HepG2 (cell line): Measurements from ENCODE around the gene ATP2A2. TPM values are rescaled to one million over a fixed set of nuclear protein-coding genes. Genes with fewer than 3 reads are reported as not detected.
A peak's percentile ranks its signal among the peaks of the same experiment; 100 is the strongest.

Experiments used
- ADNP ChIP-seq: sonication (generic); formaldehyde crosslinking; IDR thresholded peaks from 2 replicates; pipeline ENCODE4 v1.4.0; 2020; ENCODE audit warnings: missing genetic modification reagents
- CAMTA2 ChIP-seq: sonication (generic); formaldehyde crosslinking; IDR thresholded peaks from 2 replicates; pipeline ENCODE4 v1.4.0; 2020; ENCODE audit warnings: mild to moderate bottlenecking, missing genetic modification reagents, borderline replicate concordance
- ESRRA ChIP-seq: sonication (generic); formaldehyde crosslinking; IDR thresholded peaks from 2 replicates; pipeline ENCODE4 v1.5.1; 2020; ENCODE audit warnings: mild to moderate bottlenecking, low read depth, missing genetic modification reagents
- HIVEP1 ChIP-seq: sonication (generic); formaldehyde crosslinking; IDR thresholded peaks from 2 replicates; pipeline ENCODE4 v1.4.0; 2020; ENCODE audit warnings: mild to moderate bottlenecking, missing genetic modification reagents
- IKZF4 ChIP-seq: sonication (generic); formaldehyde crosslinking; IDR thresholded peaks from 2 replicates; pipeline ENCODE4 v1.5.1; 2020; ENCODE audit warnings: borderline replicate concordance, mild to moderate bottlenecking, low read depth, missing genetic modification reagents; ENCODE audit errors: not compliant biosample characterization
- NFIB ChIP-seq: sonication (generic); formaldehyde crosslinking; IDR thresholded peaks from 2 replicates; pipeline ENCODE4 v1.9.0; 2021; ENCODE audit warnings: missing genetic modification reagents, mild to moderate bottlenecking, borderline replicate concordance
- PITX1 ChIP-seq: sonication (generic); formaldehyde crosslinking; IDR thresholded peaks from 2 replicates; pipeline ENCODE4 v1.5.1; 2020; ENCODE audit warnings: mild to moderate bottlenecking, missing genetic modification reagents
- RBFOX2 ChIP-seq: fragments of 200-400 bp; formaldehyde crosslinking; IDR thresholded peaks from 2 replicates; pipeline ENCODE4 v1.6.1; 2017; ENCODE audit warnings: low read depth, mild to moderate bottlenecking, low read length
- SALL2 ChIP-seq: sonication (generic); formaldehyde crosslinking; IDR thresholded peaks from 2 replicates; pipeline ENCODE4 v1.8.1; 2023; ENCODE audit warnings: mild to moderate bottlenecking, missing genetic modification reagents, inconsistent platforms
- TAF1 ChIP-seq: sonication (generic); formaldehyde crosslinking; IDR thresholded peaks from 2 replicates; pipeline ENCODE4 v1.4.0; 2020; ENCODE audit warnings: missing genetic modification reagents
- ZFY ChIP-seq: sonication (generic); formaldehyde crosslinking; IDR thresholded peaks from 2 replicates; pipeline ENCODE4 v1.4.0; 2020; ENCODE audit warnings: missing genetic modification reagents
- ZNF101 ChIP-seq: sonication (generic); formaldehyde crosslinking; IDR thresholded peaks from 2 replicates; pipeline ENCODE4 v1.4.0; 2020; ENCODE audit warnings: mild to moderate bottlenecking, low read depth, missing genetic modification reagents, borderline replicate concordance
- ZNF160 ChIP-seq: sonication (generic); formaldehyde crosslinking; IDR thresholded peaks from 2 replicates; pipeline ENCODE4 v1.8.0; 2022; ENCODE audit warnings: mild to moderate bottlenecking, inconsistent platforms, missing genetic modification reagents
- ZNF235 ChIP-seq: sonication (generic); formaldehyde crosslinking; IDR thresholded peaks from 2 replicates; pipeline ENCODE4 v1.8.1; 2023; ENCODE audit warnings: mild to moderate bottlenecking, missing genetic modification reagents, borderline replicate concordance
- ZNF761 ChIP-seq: sonication (generic); formaldehyde crosslinking; conservative IDR thresholded peaks from 2 replicates; pipeline ENCODE4 v1.4.0; 2020; ENCODE audit warnings: mild to moderate bottlenecking, missing genetic modification reagents
- ZNF772 ChIP-seq: sonication (generic); formaldehyde crosslinking; IDR thresholded peaks from 2 replicates; pipeline ENCODE4 v1.5.0; 2020; ENCODE audit warnings: mild to moderate bottlenecking, missing genetic modification reagents
- ZNF850 ChIP-seq: sonication (generic); formaldehyde crosslinking; conservative IDR thresholded peaks from 2 replicates; pipeline ENCODE4 v1.9.0; 2021; ENCODE audit warnings: mild to moderate bottlenecking, missing genetic modification reagents
- polyA plus RNA-seq, 8 experiments: library from polyadenylated mRNA; depleted of rRNA in 3 of 8; stranded (reverse) in 7 of 8; unstranded in 1 of 8; fragments of >200 nt; fragmentation: Illumina TruSeq in 4 of 8; extraction: Trizol in 4 of 8; gene quantifications; 2 replicates each; pipeline versions ENCODE4 v1.2.1 to v1.2.3, GENCODE V29; 2011 to 2016; ENCODE audit warnings: low read depth in 4 of 8, missing spikeins in 1 of 8, mixed read lengths in 1 of 8; ENCODE audit not compliant: insufficient read depth in 1 of 8
- total RNA-seq, 5 experiments: library from RNA; depleted of rRNA; stranded (reverse); fragments of >200 nt; fragmentation: Illumina TruSeq; extraction: Trizol; gene quantifications; 2 replicates each; pipeline ENCODE4 v1.2.3, GENCODE V29; 2016; ENCODE audit warnings: low read depth in 1 of 5
- TF ChIP-seq, protein P1 (sequence below): sonication (generic); formaldehyde crosslinking; IDR thresholded peaks from 2 replicates; pipeline ENCODE4 v1.4.0; 2020; ENCODE audit warnings: low read depth, missing genetic modification reagents
- TF ChIP-seq, protein P2 (sequence below): sonication (generic); formaldehyde crosslinking; IDR thresholded peaks from 2 replicates; pipeline ENCODE4 v1.9.0; 2021; ENCODE audit warnings: missing genetic modification reagents, mild to moderate bottlenecking, borderline replicate concordance
- TF ChIP-seq, protein P3 (sequence below): IDR thresholded peaks from 2 replicates; pipeline ENCODE4 v1.6.1; 2018; ENCODE audit warnings: missing genetic modification reagents, mild to moderate bottlenecking, missing compliant biosample characterization
- TF ChIP-seq, protein P4 (sequence below): sonication (generic); formaldehyde crosslinking; IDR thresholded peaks from 2 replicates; pipeline ENCODE4 v1.4.0; 2020; ENCODE audit warnings: mild to moderate bottlenecking, missing genetic modification reagents, borderline replicate concordance

ATP2A2 gene
- total and polyA plus RNA-seq, 2 of the 13 experiments (the other 11 are each of a cell fraction or from before 2014, with no cell fraction given) = 35.4 to 85.5 TPM

DNA sequence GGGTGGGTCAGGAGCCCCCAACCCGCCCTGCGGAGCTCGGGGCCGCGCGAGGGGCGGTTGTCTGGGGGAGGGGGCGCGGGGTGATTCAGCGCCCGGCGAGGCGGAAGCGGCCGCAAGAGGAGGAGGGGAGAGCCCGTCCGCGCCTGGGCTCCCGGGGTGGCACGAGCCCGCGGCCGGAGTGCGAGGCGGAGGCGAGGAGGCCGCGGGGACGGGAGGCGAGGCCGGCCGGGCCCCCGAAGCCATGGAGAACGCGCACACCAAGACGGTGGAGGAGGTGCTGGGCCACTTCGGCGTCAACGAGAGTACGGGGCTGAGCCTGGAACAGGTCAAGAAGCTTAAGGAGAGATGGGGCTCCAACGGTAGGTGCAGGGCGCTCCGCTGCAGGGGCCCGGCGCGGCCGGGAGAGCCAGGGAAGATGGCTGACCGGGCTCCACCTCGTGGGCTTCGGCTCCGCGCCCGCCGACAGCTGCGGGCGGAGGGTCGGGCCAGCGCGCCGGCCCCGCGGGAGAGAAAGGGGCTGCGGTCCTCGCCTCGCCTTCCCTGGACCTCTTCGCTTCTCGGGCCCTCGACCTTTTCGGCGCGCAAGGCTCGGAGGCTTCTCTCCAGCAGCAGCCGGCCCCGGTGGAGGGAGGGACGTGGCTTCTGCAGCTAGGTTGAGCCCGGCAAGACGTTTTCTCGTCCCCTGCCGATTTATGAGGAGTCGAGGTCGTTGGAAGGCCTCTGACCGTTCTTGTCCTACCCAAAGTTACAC is 677 bp downstream of the ATP2A2 start (continued):
- TF ChIP-seq, protein P1, sequence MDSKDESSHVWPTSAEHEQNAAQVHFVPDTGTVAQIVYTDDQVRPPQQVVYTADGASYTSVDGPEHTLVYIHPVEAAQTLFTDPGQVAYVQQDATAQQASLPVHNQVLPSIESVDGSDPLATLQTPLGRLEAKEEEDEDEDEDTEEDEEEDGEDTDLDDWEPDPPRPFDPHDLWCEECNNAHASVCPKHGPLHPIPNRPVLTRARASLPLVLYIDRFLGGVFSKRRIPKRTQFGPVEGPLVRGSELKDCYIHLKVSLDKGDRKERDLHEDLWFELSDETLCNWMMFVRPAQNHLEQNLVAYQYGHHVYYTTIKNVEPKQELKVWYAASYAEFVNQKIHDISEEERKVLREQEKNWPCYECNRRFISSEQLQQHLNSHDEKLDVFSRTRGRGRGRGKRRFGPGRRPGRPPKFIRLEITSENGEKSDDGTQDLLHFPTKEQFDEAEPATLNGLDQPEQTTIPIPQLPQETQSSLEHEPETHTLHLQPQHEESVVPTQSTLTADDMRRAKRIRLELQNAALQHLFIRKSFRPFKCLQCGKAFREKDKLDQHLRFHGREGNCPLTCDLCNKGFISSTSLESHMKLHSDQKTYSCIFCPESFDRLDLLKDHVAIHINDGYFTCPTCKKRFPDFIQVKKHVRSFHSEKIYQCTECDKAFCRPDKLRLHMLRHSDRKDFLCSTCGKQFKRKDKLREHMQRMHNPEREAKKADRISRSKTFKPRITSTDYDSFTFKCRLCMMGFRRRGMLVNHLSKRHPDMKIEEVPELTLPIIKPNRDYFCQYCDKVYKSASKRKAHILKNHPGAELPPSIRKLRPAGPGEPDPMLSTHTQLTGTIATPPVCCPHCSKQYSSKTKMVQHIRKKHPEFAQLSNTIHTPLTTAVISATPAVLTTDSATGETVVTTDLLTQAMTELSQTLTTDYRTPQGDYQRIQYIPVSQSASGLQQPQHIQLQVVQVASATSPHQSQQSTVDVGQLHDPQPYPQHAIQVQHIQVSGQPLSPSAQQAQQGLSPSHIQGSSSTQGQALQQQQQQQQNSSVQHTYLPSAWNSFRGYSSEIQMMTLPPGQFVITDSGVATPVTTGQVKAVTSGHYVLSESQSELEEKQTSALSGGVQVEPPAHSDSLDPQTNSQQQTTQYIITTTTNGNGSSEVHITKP (CRISPR knock-in tag) = no peak
- TF ChIP-seq RBFOX2 = peak; percentile 82
- TF ChIP-seq, protein P2, sequence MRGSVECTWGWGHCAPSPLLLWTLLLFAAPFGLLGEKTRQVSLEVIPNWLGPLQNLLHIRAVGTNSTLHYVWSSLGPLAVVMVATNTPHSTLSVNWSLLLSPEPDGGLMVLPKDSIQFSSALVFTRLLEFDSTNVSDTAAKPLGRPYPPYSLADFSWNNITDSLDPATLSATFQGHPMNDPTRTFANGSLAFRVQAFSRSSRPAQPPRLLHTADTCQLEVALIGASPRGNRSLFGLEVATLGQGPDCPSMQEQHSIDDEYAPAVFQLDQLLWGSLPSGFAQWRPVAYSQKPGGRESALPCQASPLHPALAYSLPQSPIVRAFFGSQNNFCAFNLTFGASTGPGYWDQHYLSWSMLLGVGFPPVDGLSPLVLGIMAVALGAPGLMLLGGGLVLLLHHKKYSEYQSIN = peak; percentile 51; the same call in 1 of the 2 replicates
- no peak for TF ChIP-seq PITX1 (CRISPR knock-in tag)
- no peak; the same call in 1 of the 2 replicates for TF ChIP-seq TAF1 (CRISPR knock-in tag)
- peak; percentile 72; the same call in 1 of the 2 replicates for TF ChIP-seq ZNF101 (CRISPR knock-in tag)
- peak; percentile 79; the same call in 1 of the 2 replicates for TF ChIP-seq ZNF772 (CRISPR knock-in tag)
- no peak for TF ChIP-seq NFIB (CRISPR knock-in tag)
- TF ChIP-seq CAMTA2 (CRISPR knock-in tag) = no peak
- TF ChIP-seq, protein P3, sequence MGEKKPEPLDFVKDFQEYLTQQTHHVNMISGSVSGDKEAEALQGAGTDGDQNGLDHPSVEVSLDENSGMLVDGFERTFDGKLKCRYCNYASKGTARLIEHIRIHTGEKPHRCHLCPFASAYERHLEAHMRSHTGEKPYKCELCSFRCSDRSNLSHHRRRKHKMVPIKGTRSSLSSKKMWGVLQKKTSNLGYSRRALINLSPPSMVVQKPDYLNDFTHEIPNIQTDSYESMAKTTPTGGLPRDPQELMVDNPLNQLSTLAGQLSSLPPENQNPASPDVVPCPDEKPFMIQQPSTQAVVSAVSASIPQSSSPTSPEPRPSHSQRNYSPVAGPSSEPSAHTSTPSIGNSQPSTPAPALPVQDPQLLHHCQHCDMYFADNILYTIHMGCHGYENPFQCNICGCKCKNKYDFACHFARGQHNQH (CRISPR knock-in tag) = peak; percentile 44; the same call in 1 of the 2 replicates
- 0 out of 2 replicates have a peak, but pooled peaks have one; percentile 39 for TF ChIP-seq ZNF160
- TF ChIP-seq ADNP (CRISPR knock-in tag) = no peak
- TF ChIP-seq HIVEP1 (CRISPR knock-in tag) = no peak
- peak; percentile 79; the same call in 1 of the 2 replicates for TF ChIP-seq ZNF235 (CRISPR knock-in tag)
- TF ChIP-seq ZNF761 (CRISPR knock-in tag) = peak; percentile 60; the same call in 1 of the 2 replicates
- TF ChIP-seq ESRRA (CRISPR knock-in tag) = 0 out of 2 replicates have a peak, but pooled peaks have one; percentile 70
- TF ChIP-seq SALL2 (CRISPR knock-in tag) = no peak
- TF ChIP-seq, protein P4, sequence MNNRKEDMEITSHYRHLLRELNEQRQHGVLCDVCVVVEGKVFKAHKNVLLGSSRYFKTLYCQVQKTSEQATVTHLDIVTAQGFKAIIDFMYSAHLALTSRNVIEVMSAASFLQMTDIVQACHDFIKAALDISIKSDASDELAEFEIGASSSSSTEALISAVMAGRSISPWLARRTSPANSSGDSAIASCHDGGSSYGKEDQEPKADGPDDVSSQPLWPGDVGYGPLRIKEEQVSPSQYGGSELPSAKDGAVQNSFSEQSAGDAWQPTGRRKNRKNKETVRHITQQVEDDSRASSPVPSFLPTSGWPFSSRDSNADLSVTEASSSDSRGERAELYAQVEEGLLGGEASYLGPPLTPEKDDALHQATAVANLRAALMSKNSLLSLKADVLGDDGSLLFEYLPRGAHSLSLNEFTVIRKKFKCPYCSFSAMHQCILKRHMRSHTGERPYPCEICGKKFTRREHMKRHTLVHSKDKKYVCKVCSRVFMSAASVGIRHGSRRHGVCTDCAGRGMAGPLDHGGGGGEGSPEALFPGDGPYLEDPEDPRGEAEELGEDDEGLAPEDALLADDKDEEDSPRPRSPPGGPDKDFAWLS (CRISPR knock-in tag) = no peak
- peak; percentile 85 for TF ChIP-seq ZFY
- 0 out of 2 replicates have a peak, but pooled peaks have one; percentile 37 for TF ChIP-seq ZNF850 (CRISPR knock-in tag)
- TF ChIP-seq IKZF4 (CRISPR knock-in tag) = peak; percentile 74
